Tibial nerve (tissue), 4 donors: Measurements from ENCODE around the gene RNF166.

Source experiments
- EP300 ChIP-seq, 2 donors: sonication (generic); formaldehyde crosslinking; IDR thresholded peaks; one replicate each; pipeline ENCODE4 v1.6.1; 2017; ENCODE audit warnings: antibody characterized with exemption in 2 of 2, mild to moderate bottlenecking in 1 of 2
- POLR2A ChIP-seq, 2 donors: fragments of 450-650 bp; IDR thresholded peaks; one replicate each; pipeline ENCODE4 v1.6.1; 2017; ENCODE audit warnings: antibody characterized with exemption in 2 of 2, mild to moderate bottlenecking in 2 of 2, moderate library complexity in 2 of 2
- TF ChIP-seq, protein P1 (sequence below), 5 experiments: fragments of 200-600 bp in 3 of 5; fragments of 450-650 bp in 2 of 5; sonication (generic) in 3 of 5; IDR thresholded peaks; one replicate each; pipeline ENCODE4 v1.5.1; 2016 to 2019; ENCODE audit warnings: antibody characterized with exemption in 5 of 5, mild to moderate bottlenecking in 3 of 5, moderate library complexity in 2 of 5

DNA sequence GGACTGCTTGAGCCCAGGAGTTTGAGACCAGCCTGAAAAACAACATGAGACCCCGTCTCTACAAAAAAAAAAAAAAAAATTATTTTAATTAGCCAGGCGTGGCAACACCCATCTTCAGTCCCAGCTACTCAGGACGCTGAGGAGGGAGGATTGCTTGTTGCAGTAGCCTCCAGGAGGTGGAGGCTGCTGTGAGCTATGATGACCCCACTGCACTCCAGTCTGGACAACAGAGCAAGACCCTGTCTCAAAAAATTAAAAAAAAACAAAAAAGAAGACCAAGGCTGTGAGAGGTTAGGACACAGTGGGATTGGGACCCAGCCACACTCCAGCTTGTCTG lies 18.6 kb downstream of the RNF166 start:
- TF ChIP-seq, protein P1, sequence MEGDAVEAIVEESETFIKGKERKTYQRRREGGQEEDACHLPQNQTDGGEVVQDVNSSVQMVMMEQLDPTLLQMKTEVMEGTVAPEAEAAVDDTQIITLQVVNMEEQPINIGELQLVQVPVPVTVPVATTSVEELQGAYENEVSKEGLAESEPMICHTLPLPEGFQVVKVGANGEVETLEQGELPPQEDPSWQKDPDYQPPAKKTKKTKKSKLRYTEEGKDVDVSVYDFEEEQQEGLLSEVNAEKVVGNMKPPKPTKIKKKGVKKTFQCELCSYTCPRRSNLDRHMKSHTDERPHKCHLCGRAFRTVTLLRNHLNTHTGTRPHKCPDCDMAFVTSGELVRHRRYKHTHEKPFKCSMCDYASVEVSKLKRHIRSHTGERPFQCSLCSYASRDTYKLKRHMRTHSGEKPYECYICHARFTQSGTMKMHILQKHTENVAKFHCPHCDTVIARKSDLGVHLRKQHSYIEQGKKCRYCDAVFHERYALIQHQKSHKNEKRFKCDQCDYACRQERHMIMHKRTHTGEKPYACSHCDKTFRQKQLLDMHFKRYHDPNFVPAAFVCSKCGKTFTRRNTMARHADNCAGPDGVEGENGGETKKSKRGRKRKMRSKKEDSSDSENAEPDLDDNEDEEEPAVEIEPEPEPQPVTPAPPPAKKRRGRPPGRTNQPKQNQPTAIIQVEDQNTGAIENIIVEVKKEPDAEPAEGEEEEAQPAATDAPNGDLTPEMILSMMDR (IDR thresholded peaks at IDR 0.05), result no peak
- TF ChIP-seq EP300 (IDR thresholded peaks at IDR 0.05), result no peak
- no peak for TF ChIP-seq POLR2A (IDR thresholded peaks at IDR 0.05)
